Measurements from ENCODE around the gene DNAJC16. TPM values are rescaled to one million over a fixed set of nuclear protein-coding genes. Genes with fewer than 3 reads are reported as not detected.
A peak's percentile ranks its signal among the peaks of the same experiment; 100 is the strongest.

DNAJC16 gene
- total RNA-seq, 1 donor from 2014 or later = 16.3 TPM

GRCh38 chr1:15531003-15531402 is 4.4 kb downstream of the DNAJC16 start:
- no peak for FAIRE-seq
- DNase-seq (ENCODE audit: low spot score in 2 of 2) = no peak

GRCh38 chr1:15531682-15532081 is 5.0 kb downstream of the DNAJC16 start:
- FAIRE-seq (no peak), DNase-seq (ENCODE audit: low spot score in 2 of 2) (no peak)

DNA sequence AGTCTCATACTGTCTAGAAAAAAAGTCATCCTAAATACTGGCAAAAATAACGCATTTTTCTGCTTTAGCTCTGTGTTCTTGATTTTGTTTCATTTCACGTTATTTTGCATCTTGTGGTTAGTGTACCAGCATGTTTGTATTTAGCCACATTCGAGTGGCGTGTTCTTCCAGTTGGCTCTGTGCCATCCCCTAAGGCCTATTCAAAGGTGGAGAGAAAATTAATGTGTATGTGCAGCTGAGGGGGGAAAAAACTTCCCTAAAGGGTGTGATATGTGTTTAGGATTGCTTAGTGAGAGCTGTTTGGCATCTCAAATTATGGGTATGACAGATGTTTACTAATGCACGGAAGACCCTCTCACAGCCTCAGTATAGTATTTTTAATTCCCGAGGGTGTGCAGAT is 12.1 kb downstream of the DNAJC16 start:
- DNase-seq (ENCODE audit: low spot score in 2 of 2) (no peak), FAIRE-seq (no peak)

- DNase-seq (ENCODE audit: low spot score in 2 of 2) (no peak), FAIRE-seq (no peak)
These were observed 13.5 kb downstream of the DNAJC16 start for GRCh38 chr1:15540186-15540585.

- no peak for DNase-seq (ENCODE audit: low spot score in 2 of 2)
- FAIRE-seq = no peak
These were observed 14.7 kb downstream of the DNAJC16 start for GRCh38 chr1:15541231-15541792.

GRCh38 chr1:15542388-15543250 is 16.0 kb downstream of the DNAJC16 start:
- DNase-seq (ENCODE audit: low spot score in 2 of 2) (no peak), FAIRE-seq (no peak)

- FAIRE-seq (no peak), DNase-seq (ENCODE audit: low spot score in 2 of 2) (no peak)
These were observed 16.6 kb downstream of the DNAJC16 start for GRCh38 chr1:15543251-15543588.

DNA sequence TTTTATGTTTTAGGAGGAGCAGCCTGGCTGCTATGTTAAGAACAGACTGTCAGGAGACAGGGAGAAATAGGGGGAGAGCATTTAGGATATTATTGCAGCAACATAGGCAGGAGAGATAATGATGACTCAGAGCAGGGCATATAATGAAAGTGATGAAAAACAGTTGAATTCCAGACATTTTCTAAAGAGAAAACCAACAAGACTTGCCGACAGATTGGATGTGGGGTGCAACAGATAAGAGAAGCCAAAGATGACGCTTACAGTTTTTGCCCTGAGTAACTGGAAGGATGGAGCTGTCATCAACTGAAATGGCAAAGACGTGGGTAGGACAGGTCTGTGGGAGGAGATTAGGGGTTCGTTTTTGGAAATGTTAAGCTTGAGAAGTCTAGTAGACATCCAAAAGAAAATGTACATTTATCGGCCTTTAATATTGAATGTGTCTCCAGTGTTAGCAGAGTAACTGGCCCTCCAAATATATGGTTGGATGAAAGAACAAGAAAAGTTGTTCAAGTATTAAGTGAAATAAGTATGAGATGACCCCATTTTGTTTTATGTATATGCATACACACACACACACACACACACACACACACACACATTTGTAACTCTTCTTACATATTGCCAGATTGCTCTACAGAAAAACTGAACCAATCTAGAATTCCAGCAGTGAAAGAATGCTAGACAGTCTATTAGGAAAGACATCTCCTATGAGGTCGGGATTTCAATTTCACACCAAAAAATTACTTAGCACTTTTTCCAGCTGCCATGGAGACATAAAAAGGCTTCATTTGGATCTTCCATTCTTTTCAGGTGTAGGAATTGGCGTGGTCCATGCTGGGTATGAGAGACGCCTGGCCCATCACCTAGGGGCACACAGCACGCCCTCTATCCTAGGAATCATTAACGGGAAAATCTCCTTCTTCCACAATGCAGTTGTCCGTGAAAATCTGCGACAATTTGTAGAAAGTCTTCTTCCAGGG is 17.2 kb downstream of the DNAJC16 start:
- DNase-seq (ENCODE audit: low spot score in 2 of 2) = peak in 1 of 2 donors; percentile 25
- FAIRE-seq = no peak

- no peak for FAIRE-seq
- DNase-seq (ENCODE audit: low spot score in 2 of 2) = no peak
These were observed 20.0 kb downstream of the DNAJC16 start for GRCh38 chr1:15546641-15547040.

GRCh38 chr1:15550573-15550972 is 23.9 kb downstream of the DNAJC16 start:
- FAIRE-seq (no peak), DNase-seq (ENCODE audit: low spot score in 2 of 2) (no peak)

DNA sequence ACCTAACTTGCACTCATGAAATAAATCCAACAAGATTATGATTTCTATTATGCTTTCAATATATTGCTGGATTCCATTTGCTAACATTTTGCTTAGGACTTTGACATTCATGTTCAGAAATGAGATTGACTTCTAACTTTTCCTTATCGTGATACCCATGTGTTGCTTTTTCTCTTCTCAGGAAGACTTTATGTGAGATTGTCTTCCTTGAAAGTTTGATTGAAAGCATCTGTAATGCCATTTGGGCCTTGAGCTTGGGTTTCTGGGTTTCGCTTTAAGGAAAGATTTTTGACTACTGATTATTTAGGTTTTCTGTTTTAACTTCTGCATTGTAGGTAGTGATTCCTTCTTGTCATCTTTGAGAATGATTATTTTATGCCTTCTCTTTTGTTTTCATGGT is 30.4 kb downstream of the DNAJC16 start:
- DNase-seq (ENCODE audit: low spot score in 2 of 2) = no peak
- FAIRE-seq = no peak

GRCh38 chr1:15557594-15557993 is 30.9 kb downstream of the DNAJC16 start:
- DNase-seq (ENCODE audit: low spot score in 2 of 2) = no peak

GRCh38 chr1:15558516-15558915 is 31.9 kb downstream of the DNAJC16 start:
- DNase-seq (ENCODE audit: low spot score in 2 of 2) (no peak), FAIRE-seq (no peak)

More at GRCh38 chr1:15557594-15557993, 30.9 kb downstream of the DNAJC16 start:
- peak; percentile 30 for FAIRE-seq

DNA sequence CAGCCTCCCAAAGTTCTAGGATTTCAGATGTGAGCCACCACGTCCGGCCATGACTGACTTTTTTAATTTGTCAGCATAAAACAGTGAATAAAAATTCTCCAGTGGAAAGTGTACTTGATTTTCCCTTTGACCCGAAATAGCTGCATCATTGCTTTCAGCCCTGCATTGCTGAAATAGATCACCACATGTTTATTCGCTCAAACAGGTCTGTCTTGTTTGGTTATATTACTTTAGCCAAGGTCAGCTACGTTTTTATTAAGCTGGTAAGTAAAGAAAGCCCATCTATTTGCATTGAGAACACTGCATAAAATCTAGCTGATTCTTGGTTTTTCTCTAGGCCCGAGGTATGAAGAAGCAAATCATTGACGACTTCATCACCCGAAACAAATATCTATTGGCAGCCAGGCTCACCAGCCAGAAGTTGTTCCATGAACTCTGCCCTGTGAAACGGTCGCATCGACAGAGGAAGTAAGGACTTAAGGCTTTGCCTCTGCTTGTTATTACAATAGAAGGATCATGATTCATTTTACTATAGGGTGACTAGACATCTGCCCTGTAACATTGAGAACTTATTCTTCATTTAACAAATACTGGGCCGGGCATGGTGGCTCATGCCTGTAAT is 32.7 kb downstream of the DNAJC16 start:
- FAIRE-seq = no peak
- DNase-seq (ENCODE audit: low spot score in 2 of 2) = no peak

GRCh38 chr1:15568387-15569073 is 41.9 kb downstream of the DNAJC16 start:
- DNase-seq (ENCODE audit: low spot score in 2 of 2) = no peak
- no peak for FAIRE-seq

DNA sequence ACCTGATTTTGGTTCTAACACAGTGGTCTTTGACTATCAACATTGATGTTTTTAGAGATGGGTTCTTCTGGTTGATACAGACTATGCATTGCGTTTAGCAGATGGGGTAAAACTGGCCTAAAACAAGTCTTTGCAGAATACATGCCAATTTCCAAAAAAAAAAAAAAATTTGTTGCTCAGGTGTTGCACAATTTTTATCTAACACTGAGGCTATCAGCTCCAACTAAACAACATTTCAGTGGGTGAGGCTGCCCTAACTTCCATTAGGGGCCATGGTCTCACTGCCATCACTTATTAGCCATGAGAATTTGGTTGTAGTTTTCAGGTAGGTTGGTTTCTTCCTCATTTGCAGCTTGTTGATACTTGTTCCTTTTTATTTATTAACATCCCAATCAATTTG is 44.2 kb downstream of the DNAJC16 start:
- no peak for FAIRE-seq
- DNase-seq (ENCODE audit: low spot score in 2 of 2) = no peak

- no peak for DNase-seq (ENCODE audit: low spot score in 2 of 2)
- FAIRE-seq = no peak
These were observed 44.6 kb downstream of the DNAJC16 start for GRCh38 chr1:15571266-15571665.

DNA sequence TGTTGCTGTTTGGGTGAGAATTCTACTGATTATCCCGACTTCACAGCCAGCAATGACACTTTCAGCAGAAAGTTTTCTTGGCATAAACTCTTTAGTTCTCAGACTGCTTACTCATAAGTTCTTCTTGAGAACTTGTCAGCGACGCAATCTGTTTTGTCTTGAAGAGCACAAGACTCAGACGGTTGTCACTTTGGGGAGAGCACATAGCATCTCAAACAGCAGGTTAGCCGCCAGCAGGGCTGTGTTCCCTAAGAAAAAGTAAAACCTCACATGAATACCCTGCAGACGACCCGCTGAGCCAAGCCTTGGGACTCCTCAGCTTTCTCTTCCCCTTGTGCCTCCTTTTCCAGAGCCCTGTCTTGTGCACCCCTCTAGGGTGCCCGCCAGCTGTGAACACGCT is 46.8 kb downstream of the DNAJC16 start:
- DNase-seq (ENCODE audit: low spot score in 2 of 2) (no peak), FAIRE-seq (no peak)

- FAIRE-seq = no peak
These were observed 48.1 kb downstream of the DNAJC16 start for GRCh38 chr1:15574741-15575140.

GRCh38 chr1:15575549-15576150 is 49.0 kb downstream of the DNAJC16 start:
- no peak for FAIRE-seq
- DNase-seq (ENCODE audit: low spot score in 2 of 2) = no peak

More at GRCh38 chr1:15574741-15575140, 48.1 kb downstream of the DNAJC16 start:
- no peak for DNase-seq (ENCODE audit: low spot score in 2 of 2)

Data from frontal cortex (tissue), 4 donors.